Endometrium (tissue), 2 donors: ENCODE results near the gene OASL.
"Not testable (repeated sequence)": the region's sequence is repeated elsewhere in the genome, so short reads cannot be mapped to it uniquely, and the experiment has no call there.

Experiments
- FAIRE-seq: peaks from 2 replicates; lab custom pipeline; 2012; peaks lifted over from hg19 to GRCh38; lab: Jason Lieb, UNC
- donor health status: control.
- donor health status: control.

Gene OASL, protein sequence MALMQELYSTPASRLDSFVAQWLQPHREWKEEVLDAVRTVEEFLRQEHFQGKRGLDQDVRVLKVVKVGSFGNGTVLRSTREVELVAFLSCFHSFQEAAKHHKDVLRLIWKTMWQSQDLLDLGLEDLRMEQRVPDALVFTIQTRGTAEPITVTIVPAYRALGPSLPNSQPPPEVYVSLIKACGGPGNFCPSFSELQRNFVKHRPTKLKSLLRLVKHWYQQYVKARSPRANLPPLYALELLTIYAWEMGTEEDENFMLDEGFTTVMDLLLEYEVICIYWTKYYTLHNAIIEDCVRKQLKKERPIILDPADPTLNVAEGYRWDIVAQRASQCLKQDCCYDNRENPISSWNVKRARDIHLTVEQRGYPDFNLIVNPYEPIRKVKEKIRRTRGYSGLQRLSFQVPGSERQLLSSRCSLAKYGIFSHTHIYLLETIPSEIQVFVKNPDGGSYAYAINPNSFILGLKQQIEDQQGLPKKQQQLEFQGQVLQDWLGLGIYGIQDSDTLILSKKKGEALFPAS

DNA sequence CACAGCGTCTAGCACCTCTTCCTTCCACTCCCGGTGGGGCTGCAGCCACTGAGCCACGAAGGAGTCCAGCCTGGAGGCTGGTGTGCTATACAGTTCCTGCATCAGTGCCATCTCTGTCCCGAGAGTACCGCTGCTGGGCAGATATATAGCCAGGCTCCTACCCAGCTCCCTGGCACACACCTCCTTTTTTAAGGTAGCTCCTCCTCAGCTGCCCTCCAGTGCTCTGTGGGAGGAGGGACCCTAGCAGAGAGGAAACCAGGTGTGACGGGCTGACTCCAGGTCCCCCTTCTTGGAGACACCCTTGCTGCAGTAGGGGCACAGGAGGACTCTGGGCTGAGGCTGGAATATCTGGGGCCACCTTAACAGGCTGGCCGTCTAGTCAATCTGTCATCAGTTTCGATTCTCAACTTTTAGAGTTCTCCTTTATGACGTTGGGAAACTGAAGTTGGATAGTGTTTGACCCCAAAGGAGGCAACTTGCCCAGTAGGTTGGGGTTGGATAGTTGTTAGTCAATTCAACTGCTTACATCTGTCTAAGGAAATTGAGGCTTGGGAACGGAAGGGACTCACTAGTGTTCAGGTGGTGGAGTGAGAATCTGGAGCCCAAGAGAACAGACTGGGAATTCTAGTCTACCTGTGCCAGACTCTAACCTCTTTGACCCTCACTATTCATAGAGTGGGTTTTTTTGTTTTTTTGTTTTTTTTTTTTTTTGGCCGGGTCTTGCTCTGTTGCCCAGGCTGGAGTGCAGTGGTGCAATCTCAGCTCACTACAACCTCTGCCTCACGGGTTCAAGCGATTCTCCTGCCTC is at the start of gene OASL:
OASL (minus strand) TSS at position 386 of the 808 bp plus-strand sequence; CDS start at position 111, 275 bp downstream.
- no peak for FAIRE-seq

- FAIRE-seq, result no peak
These were observed 49.1 kb upstream of the OASL start for GRCh38 chr12:121088195-121088585.

- no peak for FAIRE-seq
These were observed 48.6 kb upstream of the OASL start for GRCh38 chr12:121087467-121088194.

DNA sequence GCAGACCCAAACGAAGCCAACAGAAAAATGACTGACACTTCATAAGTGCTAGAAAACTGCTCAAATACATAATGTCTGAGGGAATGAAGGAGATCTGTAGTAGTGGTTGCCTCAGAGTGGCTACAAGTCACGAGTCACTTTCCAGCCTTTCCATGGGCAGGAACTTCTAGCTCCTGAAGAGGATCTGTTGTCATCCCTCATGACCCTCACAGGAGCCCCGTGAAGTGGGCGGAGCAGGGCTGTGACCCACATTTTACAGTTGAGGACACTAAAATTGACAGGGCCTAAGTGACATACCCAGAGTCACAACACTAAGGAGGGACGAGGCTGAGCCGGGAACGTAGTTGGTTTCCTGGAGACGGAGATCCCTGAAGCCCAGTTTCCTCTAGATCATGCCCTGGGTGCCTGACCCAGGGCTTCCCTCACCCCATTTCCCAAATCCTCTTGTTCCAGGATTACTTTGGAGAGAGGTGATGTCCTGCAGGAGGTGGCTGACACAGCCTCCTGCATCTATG is 47.8 kb upstream of the OASL start:
- no peak for FAIRE-seq

- no peak for FAIRE-seq
These were observed 46.7 kb upstream of the OASL start for GRCh38 chr12:121085506-121086353.

GRCh38 chr12:121085069-121085468 is 46.0 kb upstream of the OASL start:
- no peak for FAIRE-seq

GRCh38 chr12:121084229-121084628 is 45.2 kb upstream of the OASL start:
- FAIRE-seq, result no peak

DNA sequence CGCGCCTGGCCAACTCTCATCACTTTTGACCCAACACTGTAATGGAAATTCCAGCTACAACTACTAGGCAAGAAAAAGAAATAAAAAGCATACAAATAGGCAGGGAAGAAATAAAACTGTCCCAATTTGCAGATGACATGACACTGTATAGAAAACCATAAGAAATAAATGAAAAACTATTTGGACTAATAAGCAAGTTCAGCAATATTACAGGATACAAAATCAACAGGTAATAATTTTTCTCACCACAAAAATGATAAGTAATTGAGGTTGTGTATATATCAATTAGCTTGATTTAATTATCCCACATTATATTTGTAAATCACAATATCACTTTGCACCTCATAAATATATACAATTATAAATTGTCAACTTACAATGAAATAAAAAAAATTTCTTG is 41.9 kb upstream of the OASL start:
- peak; percentile 29 for FAIRE-seq

DNA sequence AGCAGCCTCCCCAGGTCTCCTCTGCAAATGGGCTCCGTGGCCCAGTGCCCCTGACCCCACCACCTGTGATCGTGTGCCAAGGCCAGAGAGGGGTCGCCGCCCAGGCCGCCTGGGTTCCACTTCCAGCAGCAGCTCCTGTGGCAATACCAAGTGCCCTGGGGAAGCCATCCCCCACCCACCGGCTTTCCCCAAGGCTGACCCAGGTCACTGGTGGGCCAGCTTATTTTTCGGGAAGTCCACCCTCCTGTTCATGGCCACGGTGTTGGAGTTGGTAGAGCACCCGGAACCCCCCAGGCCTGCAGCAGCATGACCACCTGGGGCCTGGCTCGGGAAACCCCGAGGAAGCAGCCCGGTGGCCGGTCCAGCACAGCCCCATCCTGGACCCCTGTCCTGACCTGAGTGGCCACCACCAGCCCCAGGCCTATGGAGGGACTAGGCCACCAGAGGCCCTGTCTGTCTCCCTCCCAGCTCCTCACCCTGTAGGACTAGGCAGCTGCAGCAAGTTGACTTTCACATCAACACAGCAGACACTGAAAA is 40.8 kb upstream of the OASL start:
- no peak for FAIRE-seq

GRCh38 chr12:121077440-121077839 is 38.4 kb upstream of the OASL start:
- FAIRE-seq, result not testable (repeated sequence)

- FAIRE-seq, result not testable (repeated sequence)
These were observed 36.9 kb upstream of the OASL start for GRCh38 chr12:121075911-121076310.

GRCh38 chr12:121072147-121072546 is 33.1 kb upstream of the OASL start:
- no peak for FAIRE-seq

- FAIRE-seq, result no peak
These were observed 30.2 kb upstream of the OASL start for GRCh38 chr12:121069206-121069605.

DNA sequence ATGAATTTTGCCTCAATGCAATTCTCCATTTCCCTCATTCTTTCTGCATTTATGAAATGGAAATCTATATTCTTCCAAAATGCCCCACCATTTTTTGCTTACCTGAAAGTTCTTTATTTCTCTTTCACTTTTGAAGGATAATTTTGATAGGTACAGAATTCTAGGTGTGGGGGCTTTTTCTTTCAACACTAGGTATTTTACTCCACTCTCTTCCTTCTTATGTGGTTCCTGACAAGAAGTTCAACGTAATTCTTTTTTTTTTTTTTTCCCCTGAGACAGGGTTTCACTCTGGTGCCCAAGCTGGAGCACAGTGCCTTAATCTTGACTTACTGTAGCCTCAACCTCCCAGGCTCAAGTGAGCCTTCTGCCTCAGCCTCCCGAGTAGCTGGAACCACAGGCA is 26.3 kb upstream of the OASL start:
- FAIRE-seq, result no peak

- FAIRE-seq, result not testable (repeated sequence)
These were observed 25.5 kb upstream of the OASL start for GRCh38 chr12:121064586-121064985.

GRCh38 chr12:121064116-121064515 is 25.1 kb upstream of the OASL start:
- FAIRE-seq, result no peak

GRCh38 chr12:121062391-121063045 is 23.5 kb upstream of the OASL start:
- no peak for FAIRE-seq

GRCh38 chr12:121061831-121062230 is 22.8 kb upstream of the OASL start:
- FAIRE-seq, result no peak

DNA sequence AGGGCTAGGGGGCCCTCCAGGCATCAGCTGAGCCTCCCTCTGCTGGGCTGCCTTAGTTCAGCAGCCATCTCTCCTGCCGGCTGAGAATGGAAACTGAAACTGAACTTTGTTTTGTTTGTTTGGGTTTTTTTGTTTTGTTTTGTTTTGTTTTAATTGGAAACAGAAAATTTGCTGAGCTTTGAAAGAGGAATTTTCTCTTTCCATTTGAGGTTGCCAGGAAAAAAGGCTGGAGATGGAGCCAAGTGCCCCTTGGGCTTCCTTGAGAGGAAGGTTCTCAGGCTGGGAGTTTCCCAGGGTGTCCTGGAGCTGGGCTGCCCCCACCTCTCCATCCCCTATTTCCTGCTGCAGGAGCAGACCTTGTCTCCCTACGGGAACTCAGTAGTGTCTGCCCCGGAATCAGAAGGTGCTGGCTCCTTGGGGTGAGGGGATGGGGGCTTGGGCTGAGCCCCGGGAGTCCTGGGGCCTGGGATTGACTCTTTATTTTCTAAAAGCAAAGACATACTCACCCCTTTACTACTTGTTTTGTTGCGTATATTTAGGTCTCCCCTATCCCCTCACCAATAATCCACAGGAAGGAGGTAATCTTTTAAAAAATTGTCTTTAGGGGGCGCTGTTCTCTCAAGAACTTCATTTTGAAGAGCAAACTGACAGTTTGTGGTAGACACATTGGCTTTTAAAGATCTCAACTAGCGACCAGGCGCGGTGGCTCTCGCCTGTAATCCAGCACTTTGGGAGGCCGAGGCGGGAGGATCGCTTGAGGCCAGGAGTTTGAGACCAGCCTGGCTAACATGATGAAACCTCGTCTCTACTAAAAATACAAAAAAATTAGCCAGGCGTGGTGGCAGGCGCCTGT is 21.3 kb upstream of the OASL start:
- FAIRE-seq, result peak; percentile 97
